Astrocyte of the cerebellum (primary cell): ENCODE data around the gene HOGA1.

Experiments
- DNase-seq: peaks from one replicate; pipeline ENCODE4 v3.0.0-alpha.2; 2011; ENCODE audit warnings: low read depth
- H3K4me3 ChIP-seq: 2 replicates; pipeline ENCODE4 v1.5.1; 2011; ENCODE audit warnings: mild to moderate bottlenecking, low read depth, low read length, moderate library complexity
- in situ Hi-C: cut with HindIII; loops from 2 replicates; pipeline ENCODE4 v1.10.0; 2017; ENCODE audit warnings: low sequenced_read_pairs
- TF ChIP-seq, protein P1 (sequence below): IDR thresholded peaks from 2 replicates; pipeline ENCODE4 v1.5.1; 2012; ENCODE audit warnings: low read length, low read depth, moderate library complexity, mild to moderate bottlenecking; ENCODE audit errors: missing control alignments

Gene HOGA1

DNA sequence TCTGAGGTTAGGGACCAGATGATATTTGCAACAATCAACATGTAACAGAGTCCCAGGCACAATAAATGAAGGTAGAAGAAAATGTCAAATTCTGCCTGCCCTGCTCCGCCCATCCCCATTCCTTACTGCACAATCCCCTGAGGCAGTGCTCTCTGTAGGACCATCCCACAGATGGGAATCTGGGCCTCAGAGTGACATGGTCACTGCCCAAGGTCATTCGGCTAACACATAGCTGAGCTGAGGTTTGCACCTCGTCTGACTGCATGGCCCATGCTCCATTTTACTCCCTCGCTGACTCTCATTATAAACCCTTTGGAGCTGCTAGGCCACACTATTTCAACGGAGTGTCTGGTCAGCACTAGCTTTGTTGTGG is 1.2 kb downstream of the HOGA1 start:
- no peak overlapping the region for H3K4me3 ChIP-seq
- in situ Hi-C loops: no loop called here

DNA sequence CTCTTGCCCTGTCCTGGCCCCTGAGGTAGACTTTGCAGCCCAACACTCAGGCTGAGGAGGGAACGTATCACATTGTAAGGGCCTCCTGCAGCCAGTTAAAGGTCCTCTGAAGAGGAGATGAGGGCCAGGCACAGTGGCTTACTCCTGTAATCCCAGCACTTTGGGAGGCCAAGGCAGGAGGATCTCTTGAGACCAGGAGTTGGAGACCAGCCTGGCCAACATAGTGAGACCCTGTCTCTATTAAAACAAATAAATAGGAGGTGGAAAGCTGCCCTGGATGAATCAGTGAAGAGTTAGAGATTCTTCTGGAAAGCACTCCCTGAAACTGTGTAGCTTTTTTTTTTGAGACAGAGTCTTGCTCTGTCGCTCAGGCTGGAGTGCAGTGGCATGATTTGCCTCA is 3.0 kb downstream of the HOGA1 start:
- in situ Hi-C loops: no loop called here
- H3K4me3 ChIP-seq: no peak overlapping the region
- DNase-seq: no peak

More for the DNA sequence above, 1.2 kb downstream of the HOGA1 start:
- DNase-seq: no peak
- TF ChIP-seq, protein P1, sequence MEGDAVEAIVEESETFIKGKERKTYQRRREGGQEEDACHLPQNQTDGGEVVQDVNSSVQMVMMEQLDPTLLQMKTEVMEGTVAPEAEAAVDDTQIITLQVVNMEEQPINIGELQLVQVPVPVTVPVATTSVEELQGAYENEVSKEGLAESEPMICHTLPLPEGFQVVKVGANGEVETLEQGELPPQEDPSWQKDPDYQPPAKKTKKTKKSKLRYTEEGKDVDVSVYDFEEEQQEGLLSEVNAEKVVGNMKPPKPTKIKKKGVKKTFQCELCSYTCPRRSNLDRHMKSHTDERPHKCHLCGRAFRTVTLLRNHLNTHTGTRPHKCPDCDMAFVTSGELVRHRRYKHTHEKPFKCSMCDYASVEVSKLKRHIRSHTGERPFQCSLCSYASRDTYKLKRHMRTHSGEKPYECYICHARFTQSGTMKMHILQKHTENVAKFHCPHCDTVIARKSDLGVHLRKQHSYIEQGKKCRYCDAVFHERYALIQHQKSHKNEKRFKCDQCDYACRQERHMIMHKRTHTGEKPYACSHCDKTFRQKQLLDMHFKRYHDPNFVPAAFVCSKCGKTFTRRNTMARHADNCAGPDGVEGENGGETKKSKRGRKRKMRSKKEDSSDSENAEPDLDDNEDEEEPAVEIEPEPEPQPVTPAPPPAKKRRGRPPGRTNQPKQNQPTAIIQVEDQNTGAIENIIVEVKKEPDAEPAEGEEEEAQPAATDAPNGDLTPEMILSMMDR: no peak

GRCh38 chr10:97589479-97589878 is 5.3 kb downstream of the HOGA1 start, which contains the start of gene C10orf62:
TSS of gene C10orf62 (plus strand) at chr10:97589721. CDS start at chr10:97589898, 177 bp downstream.
- in situ Hi-C loops: no loop called here
- TF ChIP-seq, protein P1: no peak
- DNase-seq: no peak
- H3K4me3 ChIP-seq: no peak within 1 kb of the TSS

More for the DNA sequence above, 3.0 kb downstream of the HOGA1 start:
- TF ChIP-seq, protein P1: no peak

DNA sequence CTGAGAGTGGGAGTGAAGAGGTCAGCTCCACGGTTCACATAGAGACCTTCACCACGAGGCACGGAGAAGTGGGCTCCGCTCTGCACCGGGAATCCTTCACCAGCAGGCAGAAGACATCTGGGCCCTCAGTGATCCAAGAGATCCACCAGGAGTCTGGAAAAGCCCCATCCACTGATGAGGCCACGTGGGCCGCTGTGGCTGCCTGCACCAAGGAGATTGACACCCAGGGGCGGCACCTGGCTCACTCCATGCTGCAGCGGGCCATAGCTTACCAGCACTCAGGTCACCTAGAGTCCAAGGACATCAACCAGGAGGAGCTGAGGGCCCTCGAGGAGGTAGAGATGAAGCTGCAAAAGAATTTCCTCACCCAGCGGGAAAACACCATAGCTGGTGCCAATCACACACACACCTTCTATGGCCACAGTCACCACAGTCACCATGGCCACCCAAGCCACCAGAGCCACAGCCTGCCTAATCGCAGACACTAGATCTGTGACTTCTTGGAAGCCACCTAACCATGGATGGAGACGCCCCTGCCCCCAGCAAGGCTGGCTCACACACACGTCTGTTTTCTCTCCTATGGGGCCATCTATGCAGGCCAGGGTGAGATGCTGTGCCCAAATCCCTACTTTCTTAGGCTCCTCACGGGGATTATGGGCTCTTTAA is 6.0 kb downstream of the HOGA1 start:
- in situ Hi-C loops: no loop called here

DNA sequence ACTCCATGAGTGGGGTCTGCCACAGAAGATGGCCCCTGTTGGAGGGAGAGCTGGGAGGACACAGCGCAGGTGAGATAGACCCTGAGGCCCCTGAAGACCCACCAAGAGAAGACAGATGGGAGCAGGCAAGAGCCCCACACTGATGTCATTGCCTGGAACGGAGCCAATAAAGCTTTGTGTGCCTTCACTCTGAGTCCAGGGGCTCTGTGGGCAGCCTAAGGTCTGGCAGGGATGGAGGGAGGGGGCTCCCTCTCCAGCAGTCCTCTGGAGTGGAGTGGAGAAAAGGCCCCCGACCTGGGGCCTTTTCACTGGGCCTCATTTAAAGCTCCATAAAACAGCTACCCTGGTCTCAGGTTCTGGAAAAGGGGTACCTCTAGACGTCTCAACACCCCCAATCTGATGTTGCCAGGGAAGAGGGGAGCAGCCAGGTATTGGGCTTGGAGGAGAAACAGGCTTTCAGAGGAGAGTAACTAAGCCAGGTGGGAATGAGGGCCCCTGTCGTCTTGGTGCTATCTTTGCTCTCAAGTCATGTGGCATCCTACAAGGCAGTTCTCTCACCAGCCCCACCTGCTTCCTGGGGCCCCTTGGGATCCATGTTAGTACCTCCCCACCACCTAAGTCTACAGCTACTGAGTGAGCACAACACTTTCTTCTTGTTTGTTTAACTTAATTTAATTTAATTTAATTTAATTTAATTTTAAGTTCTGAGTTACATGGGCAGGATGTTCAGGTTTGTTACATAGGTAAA is 6.7 kb downstream of the HOGA1 start:
- TF ChIP-seq, protein P1: no peak
- no peak for DNase-seq
- in situ Hi-C loops: no loop called here
- no peak overlapping the region for H3K4me3 ChIP-seq

More for the DNA sequence above, 6.0 kb downstream of the HOGA1 start:
- H3K4me3 ChIP-seq: no peak overlapping the region
- no peak for DNase-seq
- TF ChIP-seq, protein P1: no peak

- in situ Hi-C loops: no loop called here
- TF ChIP-seq, protein P1: no peak
- DNase-seq: no peak
- no peak overlapping the region for H3K4me3 ChIP-seq
Measured at GRCh38 chr10:97593421-97593820, 9.2 kb downstream of the HOGA1 start.
